Measurements from ENCODE around the gene APBB1.

The APBB1 gene

DNA sequence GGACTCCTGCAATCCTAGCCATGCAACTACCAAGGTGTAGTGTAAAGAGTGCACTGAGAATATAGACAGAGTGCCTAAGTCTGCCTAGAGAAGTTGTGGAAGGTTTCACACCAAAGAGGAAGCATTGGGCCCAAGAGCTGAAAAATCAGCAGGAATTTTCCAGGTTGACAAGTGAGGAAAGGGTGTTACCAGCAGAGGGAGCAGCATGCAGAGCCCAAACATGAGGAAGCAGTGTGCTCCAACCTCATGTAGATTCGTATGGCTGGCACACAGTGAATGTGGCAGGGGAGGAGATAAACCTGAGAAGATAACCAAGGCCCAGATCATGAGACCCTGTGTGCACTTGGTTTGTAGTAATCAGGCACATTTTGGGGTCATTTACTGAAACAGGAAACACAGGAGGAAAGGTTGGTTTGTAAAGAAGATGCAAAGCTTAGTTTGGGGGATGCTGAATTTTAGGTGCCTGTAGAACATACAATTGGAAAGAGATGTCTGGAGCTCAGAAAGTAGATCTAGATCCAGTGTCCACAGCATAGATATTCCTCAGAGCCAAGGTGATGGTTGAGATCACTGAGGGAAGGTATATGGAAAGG lies 20.2 kb upstream of the APBB1 start:
- Histone ChIP-seq H3K4me3 (ENCODE audit: low read depth, low read length, poor library complexity, severe bottlenecking) (no peak overlapping the region), H3K27me3 (ENCODE audit: insufficient read depth, low read length) (no peaks in the 10 kb centered on the region), H3K9ac (ENCODE audit: low read length) (no peak overlapping the region), H3K4me1 (ENCODE audit: insufficient read depth, low read length, severe bottlenecking) (peaks cover 3% of the 10 kb centered on the region), H2AFZ (ENCODE audit: low read length) (no peak overlapping the region), H3K4me2 (ENCODE audit: low read length) (no peak overlapping the region), H3F3A (ENCODE audit: insufficient read depth, low read length) (no peaks in the 10 kb centered on the region), H3K36me3 (ENCODE audit: insufficient read depth, low read length) (no peaks in the 10 kb centered on the region), H3K9me3 (ENCODE audit: low read length) (no peaks in the 10 kb centered on the region), H3K9me2 (ENCODE audit: low read depth, low read length) (no peaks in the 10 kb centered on the region), H3K79me2 (ENCODE audit: insufficient read depth, low read length) (no peaks in the 10 kb centered on the region), H4K20me1 (ENCODE audit: insufficient read depth, low read length) (no peaks in the 10 kb centered on the region), H3K27ac (ENCODE audit: low read depth, low read length, poor library complexity, severe bottlenecking) (no peak overlapping the region)
- TF ChIP-seq, protein P1, sequence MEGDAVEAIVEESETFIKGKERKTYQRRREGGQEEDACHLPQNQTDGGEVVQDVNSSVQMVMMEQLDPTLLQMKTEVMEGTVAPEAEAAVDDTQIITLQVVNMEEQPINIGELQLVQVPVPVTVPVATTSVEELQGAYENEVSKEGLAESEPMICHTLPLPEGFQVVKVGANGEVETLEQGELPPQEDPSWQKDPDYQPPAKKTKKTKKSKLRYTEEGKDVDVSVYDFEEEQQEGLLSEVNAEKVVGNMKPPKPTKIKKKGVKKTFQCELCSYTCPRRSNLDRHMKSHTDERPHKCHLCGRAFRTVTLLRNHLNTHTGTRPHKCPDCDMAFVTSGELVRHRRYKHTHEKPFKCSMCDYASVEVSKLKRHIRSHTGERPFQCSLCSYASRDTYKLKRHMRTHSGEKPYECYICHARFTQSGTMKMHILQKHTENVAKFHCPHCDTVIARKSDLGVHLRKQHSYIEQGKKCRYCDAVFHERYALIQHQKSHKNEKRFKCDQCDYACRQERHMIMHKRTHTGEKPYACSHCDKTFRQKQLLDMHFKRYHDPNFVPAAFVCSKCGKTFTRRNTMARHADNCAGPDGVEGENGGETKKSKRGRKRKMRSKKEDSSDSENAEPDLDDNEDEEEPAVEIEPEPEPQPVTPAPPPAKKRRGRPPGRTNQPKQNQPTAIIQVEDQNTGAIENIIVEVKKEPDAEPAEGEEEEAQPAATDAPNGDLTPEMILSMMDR (IDR thresholded peaks at IDR 0.05; ENCODE audit: low read length) = peak; percentile 60
- no peak for TF ChIP-seq EZH2 (IDR thresholded peaks at IDR 0.05; ENCODE audit: borderline replicate concordance, low read length)

DNA sequence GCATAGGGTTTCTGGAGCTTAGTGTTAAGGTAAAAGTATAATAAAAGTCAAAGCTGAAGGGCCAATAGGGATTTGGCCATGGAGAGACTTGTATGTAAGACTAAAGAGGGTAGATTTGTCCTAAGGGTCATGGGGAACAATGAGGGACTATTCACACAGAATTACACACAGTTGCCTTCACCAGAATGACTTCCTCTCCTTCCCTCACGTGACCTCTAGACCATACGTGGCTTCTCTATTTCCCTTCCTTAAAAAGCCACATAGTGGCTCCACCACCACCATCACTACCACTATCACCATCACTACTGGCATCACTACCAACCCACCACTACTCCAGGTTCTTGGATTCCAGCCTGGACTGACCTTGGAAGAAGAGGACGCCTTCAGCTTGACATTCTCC lies 19.1 kb upstream of the APBB1 start:
- no peaks in the 10 kb centered on the region for H3K36me3 ChIP-seq (ENCODE audit: insufficient read depth, low read length)
- no peak overlapping the region for H3K4me3 ChIP-seq (ENCODE audit: low read depth, low read length, poor library complexity, severe bottlenecking)
- no peak overlapping the region for H3K9ac ChIP-seq (ENCODE audit: low read length)
- H3K9me3 ChIP-seq (ENCODE audit: low read length) = no peaks in the 10 kb centered on the region
- H3K4me2 ChIP-seq (ENCODE audit: low read length) = no peak overlapping the region
- no peaks in the 10 kb centered on the region for H3F3A ChIP-seq (ENCODE audit: insufficient read depth, low read length)
- H4K20me1 ChIP-seq (ENCODE audit: insufficient read depth, low read length) = no peaks in the 10 kb centered on the region
- H2AFZ ChIP-seq (ENCODE audit: low read length) = no peak overlapping the region
- no peak overlapping the region for H3K27ac ChIP-seq (ENCODE audit: low read depth, low read length, poor library complexity, severe bottlenecking)
- no peaks in the 10 kb centered on the region for H3K27me3 ChIP-seq (ENCODE audit: insufficient read depth, low read length)
- peaks cover 3% of the 10 kb centered on the region for H3K4me1 ChIP-seq (ENCODE audit: insufficient read depth, low read length, severe bottlenecking)
- no peaks in the 10 kb centered on the region for H3K9me2 ChIP-seq (ENCODE audit: low read depth, low read length)
- H3K79me2 ChIP-seq (ENCODE audit: insufficient read depth, low read length) = no peaks in the 10 kb centered on the region
- TF ChIP-seq EZH2 (IDR thresholded peaks at IDR 0.05; ENCODE audit: borderline replicate concordance, low read length) = no peak
- TF ChIP-seq, protein P1 (IDR thresholded peaks at IDR 0.05; ENCODE audit: low read length) = no peak

DNA sequence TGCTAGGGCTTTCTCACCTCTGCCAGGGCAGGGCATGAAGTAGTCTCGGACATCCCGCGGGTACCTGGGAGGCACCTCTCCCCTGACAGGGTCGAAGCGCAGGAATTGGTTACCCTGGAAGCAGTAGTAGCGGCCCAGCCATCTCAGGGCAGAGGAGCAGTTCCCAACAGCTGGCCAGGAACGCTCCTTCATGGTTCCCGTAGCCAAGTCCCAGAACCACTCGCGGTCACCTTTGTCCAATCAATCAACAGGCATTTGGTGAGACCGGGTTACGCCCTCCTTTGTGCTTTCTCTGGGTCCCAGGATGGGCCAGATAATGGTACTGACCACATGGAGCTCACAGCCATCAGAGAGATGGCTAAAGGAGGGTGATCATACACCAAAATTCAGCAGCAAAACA lies 18.5 kb upstream of the APBB1 start:
- no peaks in the 10 kb centered on the region for H3K27me3 ChIP-seq (ENCODE audit: insufficient read depth, low read length)
- no peak overlapping the region for H3K9ac ChIP-seq (ENCODE audit: low read length)
- no peaks in the 10 kb centered on the region for H3K9me2 ChIP-seq (ENCODE audit: low read depth, low read length)
- H3F3A ChIP-seq (ENCODE audit: insufficient read depth, low read length) = no peaks in the 10 kb centered on the region
- no peak overlapping the region for H3K27ac ChIP-seq (ENCODE audit: low read depth, low read length, poor library complexity, severe bottlenecking)
- H3K79me2 ChIP-seq (ENCODE audit: insufficient read depth, low read length) = no peaks in the 10 kb centered on the region
- H3K4me1 ChIP-seq (ENCODE audit: insufficient read depth, low read length, severe bottlenecking) = peaks cover 3% of the 10 kb centered on the region
- H3K4me3 ChIP-seq (ENCODE audit: low read depth, low read length, poor library complexity, severe bottlenecking) = no peak overlapping the region
- no peak for TF ChIP-seq EZH2 (IDR thresholded peaks at IDR 0.05; ENCODE audit: borderline replicate concordance, low read length)
- TF ChIP-seq, protein P1 (IDR thresholded peaks at IDR 0.05; ENCODE audit: low read length) = no peak
- H4K20me1 ChIP-seq (ENCODE audit: insufficient read depth, low read length) = no peaks in the 10 kb centered on the region
- H2AFZ ChIP-seq (ENCODE audit: low read length) = no peak overlapping the region
- H3K4me2 ChIP-seq (ENCODE audit: low read length) = no peak overlapping the region
- no peaks in the 10 kb centered on the region for H3K9me3 ChIP-seq (ENCODE audit: low read length)
- H3K36me3 ChIP-seq (ENCODE audit: insufficient read depth, low read length) = no peaks in the 10 kb centered on the region

Measured in OCI-LY1 (cell line).